Lung (tissue), 12 donors: ENCODE results near the gene ANXA11. TPM values are rescaled to one million over a fixed set of nuclear protein-coding genes. Genes with fewer than 3 reads are reported as not detected.

ENCODE experiments used
- ATAC-seq: fragments of 200-7000 bp; cut with Tn5 transposase; one replicate; pipeline ENCODE4 v1.9.1; 2020; ENCODE audit warnings: moderate number of reproducible peaks; ENCODE audit not compliant: insufficient read depth, low FRiP score
- DNase-seq, 3 donors: peaks; one replicate each; pipeline ENCODE4 v3.0.0-alpha.2; 2013 to 2017
- H3K27ac ChIP-seq, 2 donors: one replicate each; pipeline ENCODE4 v1.5.1; 2013; ENCODE audit warnings: mild to moderate bottlenecking in 2 of 2, moderate library complexity in 2 of 2, control low read depth in 1 of 2, inconsistent platforms in 1 of 2, low read depth in 1 of 2, low read length in 1 of 2
- H3K27me3 ChIP-seq, 3 donors: one replicate each; pipeline ENCODE4 v1.5.1; 2013; ENCODE audit warnings: low read length in 2 of 3; ENCODE audit not compliant: control insufficient read depth in 3 of 3, insufficient read depth in 3 of 3
- H3K36me3 ChIP-seq, 4 donors: one replicate each; pipeline ENCODE4 v1.5.1; 2013; ENCODE audit warnings: low read length in 4 of 4, mild to moderate bottlenecking in 1 of 4, moderate library complexity in 1 of 4; ENCODE audit not compliant: control insufficient read depth in 4 of 4, insufficient read depth in 4 of 4
- H3K4me1 ChIP-seq, 5 donors: one replicate each; pipeline ENCODE4 v1.5.1; 2013; ENCODE audit warnings: low read length in 5 of 5, mild to moderate bottlenecking in 2 of 5, moderate library complexity in 1 of 5; ENCODE audit not compliant: control insufficient read depth in 5 of 5, insufficient read depth in 5 of 5
- H3K4me3 ChIP-seq: one replicate; pipeline ENCODE4 v1.5.1; 2013; ENCODE audit warnings: mild to moderate bottlenecking, control low read depth, moderate library complexity
- H3K9ac ChIP-seq, 2 donors: one replicate each; pipeline ENCODE4 v1.5.1; 2013; ENCODE audit warnings: low read length in 2 of 2, control low read depth in 1 of 2; ENCODE audit not compliant: insufficient read depth in 1 of 2
- H3K9me3 ChIP-seq, 4 donors: one replicate each; pipeline ENCODE4 v1.5.1; 2013; ENCODE audit warnings: low read length in 3 of 4, mild to moderate bottlenecking in 1 of 4, moderate library complexity in 1 of 4; ENCODE audit not compliant: control insufficient read depth in 4 of 4, insufficient read depth in 3 of 4
- WGBS, 2 donors: extraction: QIAGEN DNeasy Blood & Tissue Kit; methylation state at CpG; one replicate each; pipeline ENCODE4 v1.1.7; 2013; 5-methylcytosine and 5-hydroxymethylcytosine counted together
- polyA plus RNA-seq, 2 donors: library from polyadenylated mRNA; stranded (reverse); fragments of 200-250 nt; gene quantifications; one replicate each; pipeline ENCODE4 v1.2.1, GENCODE V29; 2013
- total RNA-seq, 2 donors: library from RNA; depleted of rRNA in 1 of 2; stranded (reverse); fragments of >200 nt in 1 of 2; gene quantifications; one replicate each; pipeline ENCODE4 v1.2.1, GENCODE V29; 2014 to 2021
- TF ChIP-seq, protein P1 (sequence below): IDR thresholded peaks from 2 replicates; pipeline ENCODE4 v1.5.1; 2012; ENCODE audit warnings: mild to moderate bottlenecking; ENCODE audit errors: control extremely low read depth, extremely low read depth
- donor health status: control.
- donor health status: control.
- donor health status: Bipolar disorder and iron deficiency.
- donor health status: healthy.
- donor health status: DM: yes; HTN: yes; CAD: no.

The ANXA11 gene
- total and polyA plus RNA-seq, 4 donors = 97.7 to 404 (median 209) TPM

DNA sequence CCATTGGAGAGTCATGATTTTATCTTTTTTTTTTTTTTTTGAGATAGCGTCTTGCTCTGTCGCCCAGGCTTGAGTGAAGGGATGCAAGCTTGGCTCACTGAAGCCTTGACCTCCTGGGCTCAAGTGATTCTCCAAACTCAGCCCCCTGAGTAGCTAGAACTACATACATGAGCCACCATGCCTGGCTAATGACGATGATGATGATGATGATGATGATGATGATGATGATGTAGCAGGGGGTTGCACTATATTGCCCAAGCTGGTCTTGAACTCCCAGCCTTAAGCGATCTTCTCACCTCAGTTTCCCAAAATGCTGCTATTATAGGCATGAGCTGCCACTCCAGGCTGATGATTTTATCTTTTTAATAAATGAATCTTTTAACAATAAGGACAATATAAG is 86.7 kb downstream of the ANXA11 start:
- TF ChIP-seq, protein P1, sequence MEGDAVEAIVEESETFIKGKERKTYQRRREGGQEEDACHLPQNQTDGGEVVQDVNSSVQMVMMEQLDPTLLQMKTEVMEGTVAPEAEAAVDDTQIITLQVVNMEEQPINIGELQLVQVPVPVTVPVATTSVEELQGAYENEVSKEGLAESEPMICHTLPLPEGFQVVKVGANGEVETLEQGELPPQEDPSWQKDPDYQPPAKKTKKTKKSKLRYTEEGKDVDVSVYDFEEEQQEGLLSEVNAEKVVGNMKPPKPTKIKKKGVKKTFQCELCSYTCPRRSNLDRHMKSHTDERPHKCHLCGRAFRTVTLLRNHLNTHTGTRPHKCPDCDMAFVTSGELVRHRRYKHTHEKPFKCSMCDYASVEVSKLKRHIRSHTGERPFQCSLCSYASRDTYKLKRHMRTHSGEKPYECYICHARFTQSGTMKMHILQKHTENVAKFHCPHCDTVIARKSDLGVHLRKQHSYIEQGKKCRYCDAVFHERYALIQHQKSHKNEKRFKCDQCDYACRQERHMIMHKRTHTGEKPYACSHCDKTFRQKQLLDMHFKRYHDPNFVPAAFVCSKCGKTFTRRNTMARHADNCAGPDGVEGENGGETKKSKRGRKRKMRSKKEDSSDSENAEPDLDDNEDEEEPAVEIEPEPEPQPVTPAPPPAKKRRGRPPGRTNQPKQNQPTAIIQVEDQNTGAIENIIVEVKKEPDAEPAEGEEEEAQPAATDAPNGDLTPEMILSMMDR = no peak
- ATAC-seq = no peak
- 86 to 90% methylated on average over 4 of the region's 4 CpGs for WGBS, 2 donors
- H3K9me3 ChIP-seq = no peaks in the 10 kb centered on the region
- H3K4me3 ChIP-seq = no peak overlapping the region
- no peak overlapping the region for H3K27ac ChIP-seq
- H3K27me3 ChIP-seq = no peaks in the 10 kb centered on the region
- H3K36me3 ChIP-seq = no peaks in the 10 kb centered on the region
- H3K4me1 ChIP-seq = no peaks in the 10 kb centered on the region
- no peak overlapping the region for H3K9ac ChIP-seq
- no peak for DNase-seq

DNA sequence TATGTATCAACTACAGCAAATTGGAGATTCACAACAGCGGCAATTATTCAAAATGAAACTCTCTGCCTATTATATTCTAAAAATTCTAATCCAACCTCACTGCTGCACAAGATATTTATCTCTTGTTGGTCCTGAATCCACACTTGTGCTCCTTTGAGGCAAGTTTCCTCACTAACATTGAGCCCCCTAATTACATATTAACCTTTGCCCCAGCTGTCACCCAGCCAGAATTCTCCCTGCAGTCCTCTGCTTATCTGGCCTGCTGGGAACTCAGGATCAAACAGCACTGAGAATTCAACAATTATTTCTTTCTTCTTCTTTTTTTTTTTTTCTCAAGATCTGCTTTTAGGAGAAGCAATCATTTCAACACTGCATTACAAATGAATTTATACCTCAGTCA is 94.4 kb downstream of the ANXA11 start:
- no peaks in the 10 kb centered on the region for H3K27me3 ChIP-seq
- ATAC-seq (no peak), DNase-seq (peak; percentile 43 to 63 (median 52))
- H3K9ac ChIP-seq = no peak overlapping the region
- 85 to 100% methylated on average over 1 of the region's 1 CpG for WGBS, 2 donors
- peaks cover 0 to 25% (median 4%) of the 10 kb centered on the region in 5 donors for H3K4me1 ChIP-seq
- TF ChIP-seq, protein P1 = no peak
- no peaks in the 10 kb centered on the region for H3K36me3 ChIP-seq
- H3K9me3 ChIP-seq = peaks cover 0 to 13% (median 5%) of the 10 kb centered on the region in 4 donors
- no peak overlapping the region for H3K4me3 ChIP-seq
- H3K27ac ChIP-seq = no peak overlapping the region

DNA sequence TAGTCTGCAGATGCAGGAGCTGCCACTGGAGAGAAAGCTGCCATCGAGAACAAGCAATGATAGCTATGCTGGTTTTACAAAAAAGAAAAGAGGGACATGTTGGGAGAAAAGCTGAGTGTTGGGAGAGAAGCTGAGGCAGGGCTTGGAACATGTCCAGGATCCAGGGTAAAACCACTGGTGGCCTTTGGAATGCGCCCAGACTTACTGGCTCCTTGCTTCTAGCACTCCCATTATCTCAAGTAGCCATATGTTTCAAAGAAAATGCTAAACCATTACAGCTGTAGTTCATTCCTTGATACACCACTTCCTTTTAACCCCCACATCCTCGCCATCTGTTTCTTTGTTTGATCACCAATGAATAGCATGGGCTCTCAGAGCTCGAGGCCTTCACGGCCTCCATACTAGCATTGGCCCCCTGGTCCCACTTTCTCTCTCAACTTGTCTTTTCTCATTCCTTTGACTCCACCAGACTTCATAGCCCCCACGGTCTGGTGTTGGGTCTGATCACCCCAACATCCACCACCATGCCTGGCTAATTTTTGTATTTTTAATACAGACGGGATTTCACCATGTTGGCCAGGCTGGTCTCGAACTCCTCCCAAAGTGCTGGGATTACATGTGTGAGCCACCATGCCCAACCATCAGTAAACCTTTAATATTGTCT is 96.6 kb downstream of the ANXA11 start:
- Histone ChIP-seq H3K4me1 (peaks cover 0 to 46% (median 5%) of the 10 kb centered on the region in 5 donors), H3K4me3 (no peak overlapping the region), H3K27ac (no peak overlapping the region), H3K9ac (no peak overlapping the region), H3K27me3 (no peaks in the 10 kb centered on the region), H3K36me3 (no peaks in the 10 kb centered on the region), H3K9me3 (peaks cover 0 to 13% (median 5%) of the 10 kb centered on the region in 4 donors)
- 84 to 91% methylated on average over 8 of the region's 8 CpGs for WGBS, 2 donors
- DNase-seq (no peak), ATAC-seq (no peak)
- TF ChIP-seq, protein P1 = no peak
